Mesendoderm (in vitro differentiated cells): ENCODE results near the gene SCIN.

Experiments used
- DNase-seq: peaks from one replicate; pipeline ENCODE4 v3.0.0; 2013
- H2AK5ac ChIP-seq: 2 replicates; pipeline ENCODE4 v1.6.1; 2013; ENCODE audit warnings: low read length, inconsistent platforms
- H2BK120ac ChIP-seq: 2 replicates; pipeline ENCODE4 v1.6.1; 2013; ENCODE audit warnings: low read depth, mild to moderate bottlenecking, low read length, moderate library complexity, mixed read lengths
- H2BK15ac ChIP-seq: replicated peaks from 2 replicates; pipeline ENCODE4 v1.6.1; 2013; ENCODE audit warnings: low read depth, mild to moderate bottlenecking, moderate library complexity
- H2BK5ac ChIP-seq: 2 replicates; pipeline ENCODE4 v1.6.1; 2013; ENCODE audit warnings: low read length, inconsistent platforms
- H3K18ac ChIP-seq: 2 replicates; pipeline ENCODE4 v1.6.1; 2013; ENCODE audit warnings: mild to moderate bottlenecking, low read length, mixed read lengths
- H3K23ac ChIP-seq: one replicate; pipeline ENCODE4 v1.6.1; 2013; ENCODE audit warnings: low read length
- H3K27ac ChIP-seq: 2 replicates; pipeline ENCODE4 v1.5.1; 2013; ENCODE audit warnings: low read depth, mild to moderate bottlenecking, inconsistent platforms, low read length, moderate library complexity
- H3K27me3 ChIP-seq: 2 replicates; pipeline ENCODE4 v1.6.1; 2013; ENCODE audit warnings: low read length, control low read depth, mild to moderate bottlenecking, inconsistent platforms; ENCODE audit not compliant: insufficient read depth, poor library complexity
- H3K36me3 ChIP-seq: 2 replicates; pipeline ENCODE4 v1.6.1; 2013; ENCODE audit warnings: low read length, inconsistent platforms; ENCODE audit not compliant: control insufficient read depth, insufficient read depth
- H3K4ac ChIP-seq: one replicate; pipeline ENCODE4 v1.6.1; 2013; ENCODE audit warnings: low read depth, mild to moderate bottlenecking, low read length, moderate library complexity
- H3K4me1 ChIP-seq: 2 replicates; pipeline ENCODE4 v1.6.1; 2013; ENCODE audit warnings: low read depth, low read length, inconsistent platforms; ENCODE audit not compliant: control insufficient read depth
- H3K4me2 ChIP-seq: 2 replicates; pipeline ENCODE4 v1.6.1; 2013; ENCODE audit warnings: low read length
- H3K4me3 ChIP-seq: 2 replicates; pipeline ENCODE4 v1.5.1; 2013; ENCODE audit warnings: mild to moderate bottlenecking, low read length
- H3K56ac ChIP-seq: one replicate; pipeline ENCODE4 v1.6.1; 2013; ENCODE audit warnings: low read length
- H3K79me1 ChIP-seq: 2 replicates; pipeline ENCODE4 v1.6.1; 2013; ENCODE audit warnings: low read length, inconsistent platforms
- H3K79me2 ChIP-seq: 2 replicates; pipeline ENCODE4 v1.6.1; 2013; ENCODE audit warnings: mild to moderate bottlenecking, low read length; ENCODE audit not compliant: control insufficient read depth, insufficient read depth
- H3K9ac ChIP-seq: 2 replicates; pipeline ENCODE4 v1.6.1; 2013; ENCODE audit warnings: low read length, inconsistent platforms
- H4K5ac ChIP-seq: one replicate; pipeline ENCODE4 v1.6.1; 2013; ENCODE audit warnings: low read length
- H4K8ac ChIP-seq: one replicate; pipeline ENCODE4 v1.6.1; 2013; ENCODE audit warnings: low read depth, mild to moderate bottlenecking, control low read depth, low read length, moderate library complexity
- WGBS: extraction: QIAGEN DNeasy Blood & Tissue Kit; methylation state at CpG from one replicate; pipeline ENCODE4 v1.1.7; 2013; ENCODE audit warnings: low lambda C conversion rate, missing lambda C conversion rate; ENCODE audit not compliant: insufficient coverage; ENCODE audit errors: extremely low coverage; 5-methylcytosine and 5-hydroxymethylcytosine counted together

SCIN gene

GRCh38 chr7:12588259-12588904 lies 17.9 kb downstream of the SCIN start:
- no peak overlapping the region for H3K4ac ChIP-seq
- H4K8ac ChIP-seq, result no peak overlapping the region
- no peak overlapping the region for H3K56ac ChIP-seq
- DNase-seq, result no peak
- H4K5ac ChIP-seq, result no peak overlapping the region
- no peak overlapping the region for H2BK15ac ChIP-seq
- no peaks in the 10 kb centered on the region for H3K36me3 ChIP-seq
- no peak overlapping the region for H3K4me2 ChIP-seq
- no peaks in the 10 kb centered on the region for H3K79me1 ChIP-seq
- H2BK5ac ChIP-seq, result no peak overlapping the region
- no peaks in the 10 kb centered on the region for H3K79me2 ChIP-seq
- H3K9ac ChIP-seq, result no peak overlapping the region
- no CpG with 5 or more reads among the region's 11 CpGs for WGBS
- no peak overlapping the region for H3K18ac ChIP-seq
- no peaks in the 10 kb centered on the region for H3K27me3 ChIP-seq
- H2BK120ac ChIP-seq, result no peak overlapping the region
- H3K23ac ChIP-seq, result no peak overlapping the region
- no peak overlapping the region for H3K27ac ChIP-seq
- no peaks in the 10 kb centered on the region for H3K4me1 ChIP-seq
- no peak overlapping the region for H2AK5ac ChIP-seq
- no peak overlapping the region for H3K4me3 ChIP-seq

- H3K4me1 ChIP-seq, result no peaks in the 10 kb centered on the region
- no peak overlapping the region for H4K8ac ChIP-seq
Observed at GRCh38 chr7:12590559-12590958, 20.0 kb downstream of the SCIN start.

DNA sequence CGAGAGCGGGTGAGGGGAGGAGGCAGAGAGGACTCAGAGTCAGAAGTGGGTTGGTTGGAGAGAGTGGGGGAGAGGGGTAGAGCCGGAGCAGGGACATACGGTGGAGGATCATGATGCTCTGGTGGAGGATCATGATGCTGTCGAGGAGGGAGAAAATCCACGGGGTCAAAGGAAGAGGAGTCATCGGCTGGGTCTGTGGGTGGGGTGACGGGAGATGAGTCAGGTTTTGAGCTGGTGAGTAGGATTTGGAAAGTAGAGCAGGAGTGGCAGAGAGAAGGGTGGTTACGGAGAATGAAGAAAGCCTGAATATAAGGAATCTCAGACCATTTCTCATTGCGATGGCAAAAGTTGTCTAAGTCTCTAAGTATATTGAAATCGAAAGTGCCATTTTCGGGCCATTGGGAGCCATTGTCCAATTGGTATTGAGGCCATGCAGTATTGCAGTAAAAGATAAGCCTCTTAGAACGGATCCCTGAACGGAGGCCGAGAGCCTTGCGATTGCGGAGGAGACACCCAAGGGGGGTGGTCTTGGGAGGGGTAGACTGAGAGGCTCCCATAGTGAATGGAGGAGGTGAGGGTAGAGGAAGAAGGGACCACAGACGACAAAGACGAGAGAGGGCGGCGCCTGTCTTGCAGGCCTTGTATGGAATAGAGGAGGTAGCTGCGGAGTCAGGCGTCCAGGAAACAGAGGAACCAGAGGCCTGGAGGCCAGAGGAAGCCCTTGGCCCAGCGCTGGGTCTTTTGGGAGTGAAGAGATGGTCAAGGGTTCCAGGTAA lies 23.8 kb downstream of the SCIN start:
- no peak overlapping the region for H2BK15ac ChIP-seq
- no peak overlapping the region for H3K4me2 ChIP-seq
- no peak overlapping the region for H4K5ac ChIP-seq
- no peak overlapping the region for H3K9ac ChIP-seq
- H3K4ac ChIP-seq, result no peak overlapping the region
- no CpG with 5 or more reads among the region's 24 CpGs for WGBS
- DNase-seq, result no peak
- no peak overlapping the region for H3K23ac ChIP-seq
- no peaks in the 10 kb centered on the region for H3K79me2 ChIP-seq
- H2BK5ac ChIP-seq, result no peak overlapping the region
- no peaks in the 10 kb centered on the region for H3K27me3 ChIP-seq
- H3K4me3 ChIP-seq, result no peak overlapping the region
- H2BK120ac ChIP-seq, result no peak overlapping the region
- no peak overlapping the region for H3K18ac ChIP-seq
- no peaks in the 10 kb centered on the region for H3K79me1 ChIP-seq
- no peak overlapping the region for H2AK5ac ChIP-seq
- H3K36me3 ChIP-seq, result no peaks in the 10 kb centered on the region
- H4K8ac ChIP-seq, result no peak overlapping the region
- H3K4me1 ChIP-seq, result no peaks in the 10 kb centered on the region
- H3K56ac ChIP-seq, result no peak overlapping the region
- H3K27ac ChIP-seq, result no peak overlapping the region

More at GRCh38 chr7:12590559-12590958, 20.0 kb downstream of the SCIN start:
- H3K79me1 ChIP-seq, result no peaks in the 10 kb centered on the region
- H3K36me3 ChIP-seq, result no peaks in the 10 kb centered on the region
- H3K27ac ChIP-seq, result no peak overlapping the region
- H2BK5ac ChIP-seq, result no peak overlapping the region
- no peak for DNase-seq
- no CpG with 5 or more reads among the region's 7 CpGs for WGBS
- H3K79me2 ChIP-seq, result no peaks in the 10 kb centered on the region
- no peak overlapping the region for H2BK15ac ChIP-seq
- H3K9ac ChIP-seq, result no peak overlapping the region
- no peak overlapping the region for H3K56ac ChIP-seq
- H3K4me2 ChIP-seq, result no peak overlapping the region
- no peak overlapping the region for H2BK120ac ChIP-seq
- no peak overlapping the region for H3K18ac ChIP-seq
- no peaks in the 10 kb centered on the region for H3K27me3 ChIP-seq
- H2AK5ac ChIP-seq, result no peak overlapping the region
- H3K4me3 ChIP-seq, result no peak overlapping the region
- H4K5ac ChIP-seq, result no peak overlapping the region
- no peak overlapping the region for H3K4ac ChIP-seq
- H3K23ac ChIP-seq, result no peak overlapping the region

DNA sequence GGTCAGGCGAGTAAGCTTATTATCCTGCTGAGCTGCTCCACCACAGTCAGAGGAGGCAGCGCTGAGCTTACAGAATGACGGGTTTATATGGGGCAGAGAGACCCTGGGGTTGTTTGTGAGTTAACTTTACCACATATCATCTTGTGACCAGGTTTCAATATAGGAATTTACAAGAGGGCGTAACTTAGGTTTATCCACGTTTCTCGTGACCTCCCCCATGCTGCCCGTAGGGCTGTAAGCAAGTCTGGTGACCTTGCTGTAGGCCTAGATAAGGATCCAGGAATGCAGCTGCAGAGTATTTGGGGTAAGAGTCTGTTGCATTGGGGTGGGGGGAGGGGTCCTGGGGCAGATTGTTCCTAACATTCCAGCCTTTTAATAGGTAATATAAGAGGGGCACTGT lies 24.6 kb downstream of the SCIN start:
- Histone ChIP-seq H3K79me1 (no peaks in the 10 kb centered on the region), H3K9ac (no peak overlapping the region), H2BK120ac (no peak overlapping the region), H3K27me3 (no peaks in the 10 kb centered on the region), H4K8ac (no peak overlapping the region), H3K4ac (no peak overlapping the region), H3K4me1 (no peaks in the 10 kb centered on the region), H3K18ac (no peak overlapping the region), H2BK15ac (no peak overlapping the region), H3K4me3 (no peak overlapping the region), H3K4me2 (no peak overlapping the region), H3K27ac (no peak overlapping the region), H3K23ac (no peak overlapping the region), H3K36me3 (no peaks in the 10 kb centered on the region), H3K56ac (no peak overlapping the region), H3K79me2 (no peaks in the 10 kb centered on the region), H2BK5ac (no peak overlapping the region), H4K5ac (no peak overlapping the region), H2AK5ac (no peak overlapping the region)
- DNase-seq, result peak; percentile 10
- no CpG with 5 or more reads among the region's 7 CpGs for WGBS

DNA sequence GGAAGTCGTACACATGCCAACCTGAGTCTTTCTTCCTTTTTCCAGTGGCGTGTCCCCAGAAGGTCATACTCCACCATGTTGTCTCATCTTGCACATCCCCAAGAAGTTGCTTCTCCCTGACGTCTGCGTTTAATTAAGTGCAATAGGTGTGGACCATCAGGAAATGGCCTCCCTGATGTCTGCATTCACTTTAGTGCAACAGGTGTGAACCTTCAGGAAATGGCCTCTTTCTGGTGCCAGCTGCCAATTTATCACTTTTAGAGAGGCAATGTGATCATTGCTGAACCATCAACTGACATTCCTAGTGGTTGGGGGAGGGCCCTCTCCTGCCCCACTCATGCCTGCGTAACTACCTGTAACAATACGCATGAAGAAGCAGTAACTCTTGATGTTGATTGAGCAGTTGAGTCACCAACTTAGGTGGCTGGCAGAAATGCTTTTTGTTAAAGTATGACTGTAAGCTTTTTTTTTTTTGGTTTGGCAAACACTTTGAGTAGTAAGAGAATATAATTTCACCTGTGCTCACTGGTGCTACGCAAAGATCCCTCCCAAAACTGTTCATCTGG lies 25.8 kb downstream of the SCIN start:
- H3K56ac ChIP-seq, result no peak overlapping the region
- WGBS, result no CpG with 5 or more reads among the region's 7 CpGs
- H2BK120ac ChIP-seq, result no peak overlapping the region
- H3K18ac ChIP-seq, result no peak overlapping the region
- no peaks in the 10 kb centered on the region for H3K79me2 ChIP-seq
- H4K8ac ChIP-seq, result no peak overlapping the region
- no peaks in the 10 kb centered on the region for H3K4me1 ChIP-seq
- H3K4me2 ChIP-seq, result no peak overlapping the region
- no peaks in the 10 kb centered on the region for H3K27me3 ChIP-seq
- H4K5ac ChIP-seq, result no peak overlapping the region
- H2BK15ac ChIP-seq, result no peak overlapping the region
- H2BK5ac ChIP-seq, result no peak overlapping the region
- no peaks in the 10 kb centered on the region for H3K36me3 ChIP-seq
- H3K4me3 ChIP-seq, result no peak overlapping the region
- no peak overlapping the region for H3K9ac ChIP-seq
- no peak overlapping the region for H3K27ac ChIP-seq
- no peaks in the 10 kb centered on the region for H3K79me1 ChIP-seq
- H2AK5ac ChIP-seq, result no peak overlapping the region
- DNase-seq, result no peak
- no peak overlapping the region for H3K23ac ChIP-seq
- no peak overlapping the region for H3K4ac ChIP-seq
